Gastroesophageal sphincter (tissue), 4 donors: ENCODE results near the gene PCDH9. TPM values are rescaled to one million over a fixed set of nuclear protein-coding genes. Genes with fewer than 3 reads are reported as not detected.
"Not testable (repeated sequence)": the region's sequence is repeated elsewhere in the genome, so short reads cannot be mapped to it uniquely, and the experiment has no call there.

Experiments used
- ATAC-seq: fragments of 150-250 bp; one replicate; pipeline ENCODE4 v1.9.1; 2016; ENCODE audit warnings: mild to moderate bottlenecking, moderate library complexity
- H3K27ac ChIP-seq, 4 donors: fragments of 200-600 bp; sonication (generic) in 3 of 4; 1 replicate in 3 of 4; 2 replicates in 1 of 4; pipeline ENCODE4 v1.5.1; 2016 to 2019
- H3K27me3 ChIP-seq: fragments of 200-600 bp; sonication (generic); one replicate; pipeline ENCODE4 v1.5.1; 2019
- H3K36me3 ChIP-seq, 2 donors: fragments of 200-600 bp; sonication (generic); one replicate each; pipeline ENCODE4 v1.5.1; 2019; ENCODE audit warnings: control low read depth in 1 of 2
- H3K4me1 ChIP-seq, 3 donors: fragments of 200-600 bp; sonication (generic); 1 replicate in 2 of 3; 2 replicates in 1 of 3; pipeline ENCODE4 v1.5.1; 2016 to 2019; ENCODE audit warnings: control low read depth in 2 of 3
- H3K4me3 ChIP-seq, 2 donors: fragments of 200-600 bp; sonication (generic); one replicate each; pipeline ENCODE4 v1.5.1; 2019; ENCODE audit warnings: mild to moderate bottlenecking in 1 of 2, moderate library complexity in 1 of 2
- H3K9me3 ChIP-seq, 3 donors: fragments of 200-600 bp; sonication (generic); one replicate each; pipeline ENCODE4 v1.5.1; 2017 to 2019; ENCODE audit warnings: control low read depth in 2 of 3
- EP300 ChIP-seq: sonication (generic); formaldehyde crosslinking; IDR thresholded peaks from one replicate; pipeline ENCODE4 v1.6.1; 2017; ENCODE audit warnings: antibody characterized with exemption, mild to moderate bottlenecking
- POLR2A ChIP-seq, 2 donors: fragments of 450-650 bp; IDR thresholded peaks; one replicate each; pipeline ENCODE4 v1.6.1; 2017; ENCODE audit warnings: antibody characterized with exemption in 2 of 2, mild to moderate bottlenecking in 2 of 2, moderate library complexity in 1 of 2
- POLR2AphosphoS5 ChIP-seq: sonication (generic); formaldehyde crosslinking; IDR thresholded peaks from one replicate; pipeline ENCODE4 v1.6.1; 2017; ENCODE audit warnings: antibody characterized with exemption
- WGBS, 2 donors: methylation state at CpG; one replicate each; pipeline ENCODE4 v1.1.5; 2018; ENCODE audit warnings: low coverage in 1 of 2; 5-methylcytosine and 5-hydroxymethylcytosine counted together
- total RNA-seq, 4 donors: library from RNA; depleted of rRNA; stranded (reverse); fragments of >200 nt; gene quantifications; one replicate each; pipeline ENCODE4 v1.1.0, GENCODE V29; 2016
- TF ChIP-seq, protein P1 (sequence below), 4 experiments: fragments of 200-600 bp in 2 of 4; fragments of 450-650 bp in 2 of 4; sonication (generic) in 1 of 4; IDR thresholded peaks; one replicate each; pipeline ENCODE4 v1.5.1; 2017 to 2019; ENCODE audit warnings: antibody characterized with exemption in 4 of 4, mild to moderate bottlenecking in 2 of 4, moderate library complexity in 2 of 4

Gene PCDH9
- total RNA-seq, 4 donors from 2014 or later: 52.9 to 141 (median 56.5) TPM

DNA sequence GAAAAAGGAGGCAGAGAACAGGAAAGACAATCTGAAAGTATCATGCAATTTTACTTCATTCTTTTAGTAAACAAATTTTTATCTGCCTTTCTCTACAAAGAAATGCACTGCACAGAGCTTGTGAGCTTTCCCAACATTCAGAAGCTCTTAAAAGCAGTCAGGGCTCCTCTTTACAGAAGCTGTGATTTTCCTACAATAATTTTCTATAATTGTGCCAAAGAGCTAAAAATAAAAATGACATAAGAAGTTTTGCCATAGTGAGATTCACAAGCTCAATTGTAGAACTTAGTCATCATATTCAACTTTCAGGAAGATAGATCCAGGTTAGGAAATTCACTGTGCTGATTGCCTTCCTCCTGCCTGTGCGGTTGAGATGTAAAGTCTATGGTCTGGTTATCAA, 341.4 kb downstream of the PCDH9 start:
- peak; percentile 28 for ATAC-seq
- Histone ChIP-seq H3K4me1 (peaks cover 0 to 18% (median 0%) of the 10 kb centered on the region in 3 donors), H3K4me3 (no peak overlapping the region), H3K36me3 (no peaks in the 10 kb centered on the region), H3K27ac (no peak overlapping the region), H3K9me3 (no peaks in the 10 kb centered on the region), H3K27me3 (no peaks in the 10 kb centered on the region)
- TF ChIP-seq POLR2A (IDR thresholded peaks at IDR 0.05) (no peak), EP300 (no peak), POLR2AphosphoS5 (no peak)
- TF ChIP-seq, protein P1, sequence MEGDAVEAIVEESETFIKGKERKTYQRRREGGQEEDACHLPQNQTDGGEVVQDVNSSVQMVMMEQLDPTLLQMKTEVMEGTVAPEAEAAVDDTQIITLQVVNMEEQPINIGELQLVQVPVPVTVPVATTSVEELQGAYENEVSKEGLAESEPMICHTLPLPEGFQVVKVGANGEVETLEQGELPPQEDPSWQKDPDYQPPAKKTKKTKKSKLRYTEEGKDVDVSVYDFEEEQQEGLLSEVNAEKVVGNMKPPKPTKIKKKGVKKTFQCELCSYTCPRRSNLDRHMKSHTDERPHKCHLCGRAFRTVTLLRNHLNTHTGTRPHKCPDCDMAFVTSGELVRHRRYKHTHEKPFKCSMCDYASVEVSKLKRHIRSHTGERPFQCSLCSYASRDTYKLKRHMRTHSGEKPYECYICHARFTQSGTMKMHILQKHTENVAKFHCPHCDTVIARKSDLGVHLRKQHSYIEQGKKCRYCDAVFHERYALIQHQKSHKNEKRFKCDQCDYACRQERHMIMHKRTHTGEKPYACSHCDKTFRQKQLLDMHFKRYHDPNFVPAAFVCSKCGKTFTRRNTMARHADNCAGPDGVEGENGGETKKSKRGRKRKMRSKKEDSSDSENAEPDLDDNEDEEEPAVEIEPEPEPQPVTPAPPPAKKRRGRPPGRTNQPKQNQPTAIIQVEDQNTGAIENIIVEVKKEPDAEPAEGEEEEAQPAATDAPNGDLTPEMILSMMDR (IDR thresholded peaks at IDR 0.05): no peak
- WGBS, 2 donors: 67 to 100% methylated on average over 1 of the region's 1 CpG

DNA sequence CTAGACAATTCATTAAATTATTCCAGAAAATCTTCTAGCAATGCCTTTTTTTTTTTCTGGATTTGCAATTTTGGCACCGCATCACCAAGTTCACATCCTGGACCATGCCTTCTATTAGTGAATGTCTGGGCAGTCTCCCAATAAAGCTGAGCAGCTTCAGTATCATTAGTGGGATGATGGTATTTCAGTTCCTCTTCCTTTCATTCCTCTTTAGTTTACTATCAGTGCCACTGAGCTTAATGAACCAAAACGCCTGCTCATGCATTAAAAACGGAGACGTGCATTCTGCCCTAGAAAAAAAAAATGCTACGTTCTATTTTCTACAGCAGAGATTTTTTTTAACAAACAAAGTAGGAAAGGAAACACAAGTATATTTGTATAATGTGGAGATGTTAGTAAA, 343.0 kb downstream of the PCDH9 start:
- no peak for ATAC-seq
- H3K27ac ChIP-seq: no peak overlapping the region
- H3K4me3 ChIP-seq: no peak overlapping the region
- no peaks in the 10 kb centered on the region for H3K27me3 ChIP-seq
- TF ChIP-seq POLR2A (IDR thresholded peaks at IDR 0.05) (no peak), POLR2AphosphoS5 (no peak), EP300 (no peak)
- TF ChIP-seq, protein P1 (IDR thresholded peaks at IDR 0.05): no peak
- no peaks in the 10 kb centered on the region for H3K36me3 ChIP-seq
- no peaks in the 10 kb centered on the region for H3K9me3 ChIP-seq
- H3K4me1 ChIP-seq: peaks cover 0 to 18% (median 0%) of the 10 kb centered on the region in 3 donors
- 3 to 22% methylated on average over 5 of the region's 5 CpGs for WGBS, 2 donors

DNA sequence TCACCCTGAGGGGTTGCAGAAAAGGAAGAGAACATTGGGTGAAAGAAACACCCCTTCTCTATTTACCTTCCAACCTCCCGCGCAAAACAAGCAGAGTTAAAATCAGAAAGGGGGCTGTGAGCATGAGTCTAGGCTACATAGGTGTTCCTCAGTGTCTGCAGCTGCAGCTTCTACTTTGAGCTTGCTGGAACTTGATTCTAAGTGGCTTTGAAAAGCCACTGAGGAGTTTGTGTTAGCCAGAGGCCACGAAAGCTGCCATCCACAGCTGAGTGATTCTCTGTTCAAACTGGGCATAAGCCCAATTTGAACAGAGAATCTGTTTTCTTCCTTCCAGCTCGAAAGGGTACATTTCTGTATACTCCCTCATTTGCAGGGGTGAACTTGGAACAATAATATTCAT, 343.9 kb downstream of the PCDH9 start:
- Histone ChIP-seq H3K9me3 (no peaks in the 10 kb centered on the region), H3K4me1 (peaks cover 0 to 18% (median 0%) of the 10 kb centered on the region in 3 donors), H3K27ac (no peak overlapping the region), H3K27me3 (no peaks in the 10 kb centered on the region), H3K4me3 (no peak overlapping the region), H3K36me3 (no peaks in the 10 kb centered on the region)
- ATAC-seq: peak; percentile 19
- WGBS, 2 donors: 20 to 64% methylated on average over 1 to 2 of the region's 4 CpGs
- TF ChIP-seq EP300: no peak
- no peak for TF ChIP-seq POLR2AphosphoS5
- no peak for TF ChIP-seq POLR2A (IDR thresholded peaks at IDR 0.05)
- TF ChIP-seq, protein P1 (IDR thresholded peaks at IDR 0.05): no peak

DNA sequence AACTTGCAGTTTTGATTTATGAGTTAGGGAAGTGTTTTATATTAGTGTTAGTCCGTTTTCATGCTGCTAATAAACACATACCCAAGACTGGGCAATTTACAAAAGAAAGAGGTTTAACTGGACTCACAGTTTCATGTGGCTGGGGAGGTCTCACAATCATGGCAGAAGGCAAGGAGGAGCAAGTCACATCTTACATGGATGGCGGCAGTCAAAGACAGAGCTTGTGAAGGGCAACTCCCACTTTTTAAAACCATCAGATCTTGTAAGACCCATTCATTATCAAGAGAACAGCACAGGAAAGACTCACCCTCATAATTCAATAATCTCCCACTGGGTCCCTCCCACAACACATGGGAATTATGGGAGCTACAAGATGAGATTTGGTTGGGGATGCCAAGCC, 349.0 kb downstream of the PCDH9 start:
- H3K4me1 ChIP-seq, ATAC-seq, H3K4me3 ChIP-seq, H3K36me3 ChIP-seq, H3K27me3 ChIP-seq, H3K27ac ChIP-seq, H3K9me3 ChIP-seq: not testable (repeated sequence)
- 64 to 75% methylated on average over 1 to 2 of the region's 2 CpGs for WGBS, 2 donors

DNA sequence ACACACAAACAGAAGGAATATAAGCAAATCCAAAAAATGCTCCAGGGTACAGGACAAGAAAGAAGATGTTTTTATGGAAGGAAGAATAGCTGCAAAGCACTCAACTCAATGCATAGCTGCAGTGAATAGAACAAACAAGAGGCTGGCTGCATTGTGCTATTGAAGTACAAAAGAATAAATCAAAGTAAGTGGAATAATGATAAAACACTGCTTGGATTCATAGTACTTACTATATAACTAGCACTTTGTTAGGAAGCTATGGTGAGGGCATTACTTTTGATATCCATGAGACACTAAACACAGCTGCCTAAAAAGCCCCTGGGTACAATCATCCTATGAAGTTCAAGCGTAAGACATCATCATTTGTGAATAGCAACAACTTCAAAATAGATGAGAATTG, 350.1 kb downstream of the PCDH9 start:
- H3K4me1 ChIP-seq: no peaks in the 10 kb centered on the region
- H3K36me3 ChIP-seq: no peaks in the 10 kb centered on the region
- H3K27ac ChIP-seq: no peak overlapping the region
- H3K27me3 ChIP-seq: no peaks in the 10 kb centered on the region
- no peaks in the 10 kb centered on the region for H3K9me3 ChIP-seq
- ATAC-seq: no peak
- TF ChIP-seq EP300 (no peak), POLR2A (IDR thresholded peaks at IDR 0.05) (no peak), POLR2AphosphoS5 (no peak)
- TF ChIP-seq, protein P1 (IDR thresholded peaks at IDR 0.05): no peak
- H3K4me3 ChIP-seq: no peak overlapping the region
- WGBS, 2 donors: 83 to 94% methylated on average over 1 of the region's 1 CpG
